22Rv1 (cell line): ENCODE measurements around the gene TAGLN2.
A peak's percentile ranks its signal among the peaks of the same experiment; 100 is the strongest.

Experiments
- H3K27ac ChIP-seq: fragments of 450-650 bp; 2 replicates; pipeline ENCODE4 v1.5.1; 2017
- CTCF ChIP-seq: fragments of 450-650 bp; IDR thresholded peaks from 2 replicates; pipeline ENCODE4 v1.5.1; 2017; ENCODE audit warnings: mild to moderate bottlenecking
- ZFX ChIP-seq: fragments of 450-650 bp; IDR thresholded peaks from 2 replicates; pipeline ENCODE4 v1.6.1; 2017; ENCODE audit warnings: antibody characterized with exemption, borderline replicate concordance

The TAGLN2 gene

GRCh38 chr1:159924791-159925718, at the start of gene TAGLN2:
TAGLN2 (minus strand) TSS chr1:159925507; CDS start chr1:159920509, 4,998 bp downstream.
- TF ChIP-seq CTCF (no peak), ZFX (no peak)
- peak within 1 kb of the TSS; percentile 95 for H3K27ac ChIP-seq

GRCh38 chr1:159974350-159974965, 49.2 kb upstream of the TAGLN2 start:
- TF ChIP-seq ZFX (no peak), CTCF (no peak)
- no peak overlapping the region for H3K27ac ChIP-seq

GRCh38 chr1:159973350-159973940, 48.1 kb upstream of the TAGLN2 start:
- H3K27ac ChIP-seq, result no peak overlapping the region
- TF ChIP-seq ZFX, result no peak
- TF ChIP-seq CTCF, result no peak

DNA sequence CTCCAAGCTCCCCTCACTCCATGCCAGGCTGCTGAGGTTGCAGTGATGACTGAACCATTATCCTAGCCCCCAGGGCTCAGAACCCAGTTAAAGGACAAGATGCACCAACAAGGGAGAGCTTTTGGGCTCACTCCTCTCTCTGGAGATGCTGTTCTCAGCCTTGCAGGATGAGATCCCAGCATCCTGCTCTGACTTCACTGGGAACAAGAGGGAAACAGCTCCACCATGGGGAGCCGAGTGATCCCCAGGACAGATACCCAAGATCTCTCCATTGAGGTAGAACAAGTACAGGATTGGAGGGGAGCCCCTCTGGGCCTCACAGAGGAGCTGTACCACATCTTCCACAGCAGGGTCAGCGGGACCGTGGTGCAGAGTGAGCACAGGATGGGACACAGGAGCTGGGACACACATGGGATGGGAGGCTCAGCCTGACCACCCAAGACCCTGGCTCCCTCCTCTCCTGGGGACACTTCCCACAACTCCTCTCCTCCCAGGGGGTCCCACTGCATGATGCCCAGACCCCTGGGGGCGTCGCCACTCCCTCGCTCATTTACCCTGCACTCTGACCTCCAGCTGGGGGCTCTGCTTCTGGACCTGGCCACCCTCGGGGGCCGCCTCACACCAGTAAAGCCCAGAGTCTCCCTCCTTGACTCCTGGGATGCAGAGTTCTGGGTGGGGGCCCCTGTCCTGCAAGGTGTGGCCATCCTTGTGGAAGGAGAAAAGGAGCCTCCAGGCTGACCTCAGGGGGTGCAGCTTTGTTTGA, 47.3 kb upstream of the TAGLN2 start:
- no peak overlapping the region for H3K27ac ChIP-seq
- TF ChIP-seq CTCF, result no peak
- no peak for TF ChIP-seq ZFX

GRCh38 chr1:159970932-159971342, 45.6 kb upstream of the TAGLN2 start:
- TF ChIP-seq CTCF (no peak), ZFX (no peak)
- H3K27ac ChIP-seq, result no peak overlapping the region

DNA sequence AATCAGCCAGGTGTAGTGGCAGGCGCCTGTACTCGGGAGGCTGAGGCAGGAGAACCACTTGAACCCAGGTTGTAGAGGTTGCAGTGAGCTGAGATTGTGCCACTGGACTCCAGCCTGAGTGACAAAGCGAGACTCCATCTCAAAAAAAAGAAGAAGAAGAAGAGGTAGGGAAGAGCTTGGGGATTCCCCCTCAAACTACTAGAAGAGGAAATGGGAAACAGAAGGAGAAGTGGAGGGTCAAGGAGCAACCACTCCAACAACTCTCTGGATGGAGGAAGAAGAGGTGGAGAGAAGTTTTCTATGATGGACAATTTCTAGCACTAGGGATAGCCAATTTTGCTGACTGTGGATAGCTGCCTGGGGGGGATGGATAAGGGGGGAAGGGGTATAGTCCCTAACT, 43.6 kb upstream of the TAGLN2 start:
- no peak overlapping the region for H3K27ac ChIP-seq
- no peak for TF ChIP-seq CTCF
